Activated effector memory CD4-positive, alpha-beta T cell treated with anti-CD3 and anti-CD28 coated beads, Interleukin-2, amount 50 U/mL, for 16 hours (primary cell): ENCODE data around the gene A2M.

ENCODE experiments used
- DNase-seq: peaks from one replicate; pipeline ENCODE4 v3.0.0-alpha.2; 2020

Gene A2M

DNA sequence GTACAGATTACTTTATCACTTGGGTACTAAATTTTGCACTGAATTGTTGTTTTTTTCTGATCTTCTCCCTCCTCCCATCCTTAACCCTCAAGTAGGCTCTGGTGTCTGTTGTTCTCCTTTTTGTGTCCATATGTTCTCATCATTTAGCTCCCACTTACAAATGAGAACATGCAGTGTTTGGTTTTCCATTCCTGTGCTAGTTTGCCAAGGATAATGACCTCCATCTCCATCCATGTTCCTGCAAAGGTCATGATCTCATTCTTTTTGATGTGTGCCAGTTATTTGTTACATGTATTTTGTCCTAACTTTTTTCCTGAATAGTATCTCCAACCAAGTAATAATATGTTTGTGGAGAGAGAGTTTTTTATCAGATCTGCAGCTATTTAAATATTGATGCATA, 44.2 kb downstream of the A2M start:
- DNase-seq = no peak

GRCh38 chr12:9070351-9070750, 45.4 kb downstream of the A2M start:
- no peak for DNase-seq

DNA sequence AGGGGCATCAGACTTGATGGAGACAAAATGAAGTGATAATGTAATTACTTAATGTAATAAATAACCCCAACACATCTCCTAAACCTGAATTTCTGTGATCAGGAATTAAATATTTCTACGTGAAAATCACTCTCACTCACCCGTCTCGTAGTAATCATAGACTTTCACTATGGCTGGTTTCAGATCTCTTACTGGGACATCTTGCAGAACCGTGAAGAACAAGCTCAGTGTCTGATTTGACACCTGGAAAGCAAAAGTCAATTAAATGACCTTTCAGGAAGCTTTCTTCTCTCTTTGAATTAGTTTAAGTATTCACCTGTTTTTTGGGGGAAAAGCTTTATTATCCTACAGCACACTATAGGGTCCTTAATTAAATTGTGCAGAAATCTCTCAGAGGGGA, 47.1 kb downstream of the A2M start:
- DNase-seq = no peak

- DNase-seq = no peak
Measured at GRCh38 chr12:9068086-9068485, 47.6 kb downstream of the A2M start.

- DNase-seq = no peak
Measured at GRCh38 chr12:9066755-9067423, 48.8 kb downstream of the A2M start.

- DNase-seq = no peak
Measured at GRCh38 chr12:9066183-9066623, 49.5 kb downstream of the A2M start.

DNA sequence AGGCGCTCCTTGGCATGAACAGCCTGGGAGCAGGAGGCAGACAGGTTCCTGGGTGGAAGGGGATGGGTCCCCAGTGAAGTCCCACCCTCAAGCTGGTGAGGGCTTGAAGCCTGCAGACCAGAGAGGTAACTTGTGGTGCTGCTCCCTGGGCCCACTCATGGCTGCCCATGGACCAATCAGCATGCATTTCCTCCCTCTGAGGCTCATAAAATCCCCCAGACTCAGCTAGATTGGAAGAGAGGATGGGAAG, 50.2 kb downstream of the A2M start:
- DNase-seq = no peak

GRCh38 chr12:9064815-9065606, 50.7 kb downstream of the A2M start:
- peak; percentile 65 for DNase-seq

DNA sequence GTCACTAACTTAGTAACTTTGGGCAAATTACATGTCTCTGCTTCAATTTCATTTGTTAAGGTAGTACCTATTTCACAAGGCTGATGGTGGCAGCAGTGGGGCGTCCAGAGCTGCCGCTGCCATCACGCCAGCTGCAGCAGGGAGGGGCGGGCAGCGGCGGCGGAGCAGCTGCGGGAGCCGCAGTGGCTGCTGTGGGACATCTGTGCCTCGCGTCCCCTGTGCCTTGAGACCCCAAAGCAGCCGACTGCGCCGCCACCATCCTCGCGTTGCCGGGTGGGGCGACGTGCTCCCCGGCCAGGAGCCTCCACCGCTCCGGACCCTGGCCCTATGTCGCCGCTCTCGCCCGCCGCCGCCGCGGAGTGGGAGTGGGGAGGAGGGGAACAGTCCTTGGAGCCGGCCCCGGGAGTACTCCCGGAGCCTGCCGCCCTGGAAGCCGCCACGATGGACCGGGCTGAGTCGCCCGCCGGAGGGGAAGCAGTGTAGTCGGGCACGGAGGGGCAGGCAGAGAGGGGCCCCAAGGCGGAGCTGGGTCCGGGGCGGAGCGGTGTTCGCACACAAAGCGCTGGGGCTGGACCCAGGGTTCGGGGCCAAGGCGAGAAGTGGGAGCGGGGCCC, 51.4 kb downstream of the A2M start:
- peak; percentile 82 for DNase-seq

DNA sequence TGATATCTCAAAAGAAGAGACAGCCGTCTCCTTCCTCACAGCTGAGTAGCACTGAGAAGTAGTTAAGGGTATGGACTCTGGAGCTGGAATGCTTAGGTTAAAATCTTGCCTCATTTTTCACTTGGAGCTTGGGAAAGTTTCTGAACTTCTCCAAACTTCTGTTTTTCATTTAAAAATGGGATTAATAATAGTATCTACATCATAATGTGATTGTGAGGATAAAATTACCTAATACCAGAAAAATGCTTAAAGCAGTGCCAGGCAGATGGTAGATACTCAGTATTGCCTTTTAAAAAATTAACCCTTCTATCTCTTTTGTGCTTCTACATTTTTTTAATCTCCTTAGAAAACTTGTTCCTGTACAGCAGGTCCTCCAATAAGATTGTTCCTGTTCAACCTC, 63.1 kb downstream of the A2M start:
- DNase-seq = no peak

DNA sequence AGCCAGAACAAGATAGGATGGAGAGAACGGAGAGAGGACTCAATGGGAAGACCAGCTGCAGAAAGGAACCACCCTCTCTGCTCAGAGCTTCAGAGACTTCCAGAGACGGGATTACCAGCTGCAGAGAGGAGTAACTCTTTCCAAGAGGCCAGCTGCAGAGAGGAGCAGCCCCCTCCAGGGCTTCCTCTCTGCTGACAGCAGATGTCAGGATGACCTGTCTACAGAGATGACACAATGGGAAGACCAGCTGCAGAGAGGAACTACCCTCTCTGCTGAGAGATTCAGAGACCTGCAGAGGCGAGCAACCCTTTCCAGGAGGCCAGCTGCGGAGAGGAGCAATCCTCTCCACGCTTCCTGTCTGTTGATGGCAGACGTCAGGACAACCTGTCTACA, 64.6 kb downstream of the A2M start:
- DNase-seq = no peak

DNA sequence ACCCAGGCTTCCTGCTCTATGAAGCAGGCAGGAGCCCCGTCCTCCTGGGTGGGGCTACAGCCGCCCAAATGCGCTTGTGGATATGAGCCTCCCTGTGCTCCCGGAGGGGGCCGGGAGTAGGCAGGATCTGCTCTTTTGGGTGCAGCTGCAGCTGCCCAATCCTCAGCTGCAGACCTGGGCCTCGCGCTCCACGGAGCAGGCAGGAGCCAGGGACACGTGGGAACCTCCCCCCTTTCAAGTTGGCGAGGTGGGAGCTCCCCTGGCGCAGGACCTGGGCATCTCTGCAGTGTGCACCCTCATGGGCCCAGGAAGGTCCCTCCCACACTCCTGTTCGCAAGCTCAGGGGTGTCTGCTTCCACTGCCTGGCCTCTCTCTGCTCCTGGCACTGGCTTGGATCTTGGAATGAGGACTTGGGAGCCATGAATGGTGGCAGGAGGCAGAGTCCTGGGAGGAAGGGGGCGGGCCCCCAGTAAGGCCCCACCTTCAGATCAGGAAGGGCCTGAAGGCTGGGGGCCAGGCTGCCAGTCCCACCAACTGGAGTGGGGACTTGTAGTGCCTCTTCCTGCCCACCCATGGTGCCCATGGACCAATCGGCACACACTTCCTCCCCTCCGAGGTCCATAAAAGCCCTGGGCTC, 65.1 kb downstream of the A2M start:
- no peak for DNase-seq

DNA sequence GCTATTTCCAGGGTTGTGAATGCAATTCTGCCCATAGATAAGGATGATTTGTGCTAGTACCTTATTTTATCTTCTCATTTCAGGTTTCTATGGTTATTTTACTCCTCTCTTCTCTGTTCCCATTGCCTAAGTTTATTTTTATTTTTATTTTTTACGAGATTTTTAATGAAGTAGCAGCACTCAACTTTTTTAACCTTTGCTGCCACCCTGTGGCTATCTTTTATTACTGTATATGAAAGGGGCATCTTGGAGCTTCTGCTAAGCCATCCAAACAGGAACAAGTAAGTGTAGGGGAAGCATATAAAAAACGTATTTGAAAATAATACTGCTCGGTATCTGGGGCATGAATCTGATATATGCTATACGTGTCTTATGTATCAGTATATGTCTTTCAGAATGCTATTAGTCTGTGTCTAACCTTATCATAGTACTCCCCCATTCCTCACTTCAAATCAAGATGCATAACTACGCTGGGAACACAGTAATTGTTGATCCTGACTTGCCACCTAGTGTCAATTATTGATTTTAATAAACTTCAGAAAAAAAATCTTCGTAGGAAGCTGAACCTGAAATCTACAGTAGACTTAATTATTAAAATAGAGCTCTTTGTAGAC, 66.1 kb downstream of the A2M start:
- DNase-seq = no peak

- no peak for DNase-seq
Measured at GRCh38 chr12:9048930-9049329, 66.8 kb downstream of the A2M start.

- no peak for DNase-seq
Measured at GRCh38 chr12:9047105-9047504, 68.6 kb downstream of the A2M start.

GRCh38 chr12:9043766-9044165, 72.0 kb downstream of the A2M start:
- DNase-seq = no peak

DNA sequence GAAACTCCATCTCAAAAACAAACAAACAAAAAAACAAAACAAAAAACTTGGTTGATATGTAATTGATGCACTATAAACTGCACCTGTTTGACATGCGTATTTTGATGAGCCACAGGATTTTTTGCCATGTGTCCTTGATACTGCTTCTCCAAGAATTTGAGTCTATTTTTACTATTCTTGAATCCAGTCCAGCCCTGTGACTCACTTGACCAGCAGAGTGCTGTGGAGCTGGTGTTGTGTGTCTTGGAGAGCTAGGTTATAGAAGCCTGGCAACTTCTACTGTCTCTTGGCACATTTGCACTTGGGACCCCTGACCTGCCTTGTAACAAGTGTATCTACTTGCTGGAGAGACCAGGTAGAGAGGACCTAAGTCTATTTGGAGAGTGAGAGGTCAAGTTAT, 74.4 kb downstream of the A2M start:
- no peak for DNase-seq

DNA sequence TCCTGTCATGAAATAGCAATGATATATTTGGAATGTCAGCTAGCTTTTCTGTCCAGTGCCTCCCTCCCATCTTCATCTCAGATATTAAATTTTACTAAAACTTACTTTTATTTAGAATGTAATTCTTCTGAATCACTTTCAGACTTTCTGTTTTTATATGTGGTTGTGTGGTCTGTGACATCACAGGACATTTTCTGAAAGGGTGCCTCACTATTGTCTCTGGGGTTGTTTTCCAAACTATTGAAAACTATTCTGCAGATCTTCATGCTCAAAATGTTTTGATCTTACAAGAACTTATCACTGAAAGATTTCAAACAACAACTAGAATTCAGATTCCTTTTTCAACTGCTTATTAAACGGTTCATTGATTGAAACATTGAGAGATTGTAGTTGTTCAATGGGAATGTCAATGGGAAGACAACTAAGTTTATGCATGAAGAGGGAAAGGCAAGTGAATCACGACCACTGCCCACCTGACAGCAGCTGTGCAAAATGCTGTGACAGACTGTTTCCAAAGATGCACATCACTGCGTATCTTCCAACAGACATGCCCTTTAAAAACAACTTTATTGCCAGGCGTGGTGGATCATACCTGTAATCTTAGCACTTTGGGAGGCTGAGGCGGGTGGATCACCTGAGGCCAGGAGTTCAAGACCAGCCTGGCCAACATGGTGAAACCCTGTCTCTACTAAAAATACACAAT, 75.1 kb downstream of the A2M start:
- no peak for DNase-seq

- DNase-seq = no peak
Measured at GRCh38 chr12:9039397-9039977, 76.2 kb downstream of the A2M start.

GRCh38 chr12:9037431-9037830, 78.3 kb downstream of the A2M start:
- no peak for DNase-seq

DNA sequence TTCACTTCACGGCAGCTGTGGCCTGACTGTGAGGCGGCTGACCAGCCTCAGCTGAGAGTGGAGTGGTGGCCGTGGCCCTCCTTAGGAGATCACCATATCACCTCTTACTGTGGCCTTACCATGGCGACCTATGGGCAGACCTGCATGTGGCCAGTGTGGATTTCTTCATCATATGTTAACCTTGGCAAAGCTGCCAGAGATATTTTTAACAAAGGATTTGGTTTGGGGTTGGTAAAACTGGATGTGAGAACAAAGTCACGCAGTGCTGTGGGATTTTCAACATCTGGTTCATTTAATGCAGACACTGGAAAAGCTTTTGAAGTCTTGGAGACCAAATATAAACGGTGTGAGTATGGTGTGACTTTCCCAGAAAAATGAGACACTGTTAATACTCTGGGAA, 79.5 kb downstream of the A2M start:
- DNase-seq = no peak

DNA sequence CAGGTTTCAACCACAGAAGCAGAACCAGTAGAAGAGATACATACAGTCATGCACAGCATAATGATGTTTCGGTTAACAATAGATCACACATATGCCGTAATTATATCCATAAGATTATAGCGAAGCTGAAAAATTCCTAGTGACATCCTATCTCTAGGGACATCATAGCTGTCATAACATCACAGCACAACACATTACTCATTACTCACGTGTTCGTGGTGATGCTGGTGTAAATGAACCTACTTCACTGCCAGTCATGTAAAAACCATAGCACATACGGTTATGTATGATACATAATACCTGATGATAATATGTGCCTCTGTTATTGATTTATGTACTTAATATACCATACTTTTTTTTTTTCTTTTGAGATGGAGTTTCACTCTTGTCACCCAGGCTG, 81.6 kb downstream of the A2M start:
- DNase-seq = no peak
